AG09319 (cell line): ENCODE measurements around the gene TOR3A.
"Not testable (repeated sequence)": the region's sequence is repeated elsewhere in the genome, so short reads cannot be mapped to it uniquely, and the experiment has no call there.

Source experiments
- DNase-seq: peaks from one replicate; pipeline ENCODE4 v3.0.0-alpha.2; 2010; ENCODE audit warnings: low read depth; ENCODE audit errors: extremely low read depth
- TF ChIP-seq, protein P1 (sequence below): IDR thresholded peaks from 2 replicates; pipeline ENCODE4 v1.5.1; 2011; ENCODE audit warnings: low read depth, mild to moderate bottlenecking, inconsistent platforms, low read length, moderate library complexity

The TOR3A gene, protein sequence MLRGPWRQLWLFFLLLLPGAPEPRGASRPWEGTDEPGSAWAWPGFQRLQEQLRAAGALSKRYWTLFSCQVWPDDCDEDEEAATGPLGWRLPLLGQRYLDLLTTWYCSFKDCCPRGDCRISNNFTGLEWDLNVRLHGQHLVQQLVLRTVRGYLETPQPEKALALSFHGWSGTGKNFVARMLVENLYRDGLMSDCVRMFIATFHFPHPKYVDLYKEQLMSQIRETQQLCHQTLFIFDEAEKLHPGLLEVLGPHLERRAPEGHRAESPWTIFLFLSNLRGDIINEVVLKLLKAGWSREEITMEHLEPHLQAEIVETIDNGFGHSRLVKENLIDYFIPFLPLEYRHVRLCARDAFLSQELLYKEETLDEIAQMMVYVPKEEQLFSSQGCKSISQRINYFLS

DNA sequence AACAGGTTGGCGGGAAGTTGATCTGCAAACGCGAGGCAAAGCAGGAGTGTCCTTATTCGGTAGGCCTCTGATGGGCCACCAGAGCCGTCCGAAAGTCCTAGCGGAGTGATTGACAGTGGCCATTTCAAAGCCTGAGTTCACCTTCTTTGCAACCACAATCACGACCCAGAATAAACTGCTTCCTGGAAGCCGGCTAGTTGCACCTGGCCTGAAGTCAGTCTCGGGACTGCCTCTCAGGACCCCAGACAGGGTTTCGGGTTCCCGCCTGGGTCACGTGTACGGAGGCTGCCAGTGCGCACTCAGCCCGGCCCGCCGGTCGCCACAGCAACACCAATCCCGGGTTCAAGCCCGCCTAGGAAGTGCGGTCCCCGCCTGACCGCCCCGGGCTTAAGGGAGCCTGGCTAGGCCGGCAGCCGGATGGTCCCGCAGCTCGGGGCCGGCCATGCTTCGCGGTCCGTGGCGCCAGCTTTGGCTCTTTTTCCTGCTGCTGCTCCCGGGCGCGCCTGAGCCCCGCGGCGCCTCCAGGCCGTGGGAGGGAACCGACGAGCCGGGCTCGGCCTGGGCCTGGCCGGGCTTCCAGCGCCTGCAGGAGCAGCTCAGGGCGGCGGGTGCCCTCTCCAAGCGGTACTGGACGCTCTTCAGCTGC, at the start of gene TOR3A:
Gene TOR3A, plus strand, starts transcription at position 384 of the 646 bp plus-strand sequence. Its CDS starts 59 bp downstream, at position 443.
- TF ChIP-seq, protein P1, sequence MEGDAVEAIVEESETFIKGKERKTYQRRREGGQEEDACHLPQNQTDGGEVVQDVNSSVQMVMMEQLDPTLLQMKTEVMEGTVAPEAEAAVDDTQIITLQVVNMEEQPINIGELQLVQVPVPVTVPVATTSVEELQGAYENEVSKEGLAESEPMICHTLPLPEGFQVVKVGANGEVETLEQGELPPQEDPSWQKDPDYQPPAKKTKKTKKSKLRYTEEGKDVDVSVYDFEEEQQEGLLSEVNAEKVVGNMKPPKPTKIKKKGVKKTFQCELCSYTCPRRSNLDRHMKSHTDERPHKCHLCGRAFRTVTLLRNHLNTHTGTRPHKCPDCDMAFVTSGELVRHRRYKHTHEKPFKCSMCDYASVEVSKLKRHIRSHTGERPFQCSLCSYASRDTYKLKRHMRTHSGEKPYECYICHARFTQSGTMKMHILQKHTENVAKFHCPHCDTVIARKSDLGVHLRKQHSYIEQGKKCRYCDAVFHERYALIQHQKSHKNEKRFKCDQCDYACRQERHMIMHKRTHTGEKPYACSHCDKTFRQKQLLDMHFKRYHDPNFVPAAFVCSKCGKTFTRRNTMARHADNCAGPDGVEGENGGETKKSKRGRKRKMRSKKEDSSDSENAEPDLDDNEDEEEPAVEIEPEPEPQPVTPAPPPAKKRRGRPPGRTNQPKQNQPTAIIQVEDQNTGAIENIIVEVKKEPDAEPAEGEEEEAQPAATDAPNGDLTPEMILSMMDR, result no peak
- DNase-seq, result peak; percentile 60

DNA sequence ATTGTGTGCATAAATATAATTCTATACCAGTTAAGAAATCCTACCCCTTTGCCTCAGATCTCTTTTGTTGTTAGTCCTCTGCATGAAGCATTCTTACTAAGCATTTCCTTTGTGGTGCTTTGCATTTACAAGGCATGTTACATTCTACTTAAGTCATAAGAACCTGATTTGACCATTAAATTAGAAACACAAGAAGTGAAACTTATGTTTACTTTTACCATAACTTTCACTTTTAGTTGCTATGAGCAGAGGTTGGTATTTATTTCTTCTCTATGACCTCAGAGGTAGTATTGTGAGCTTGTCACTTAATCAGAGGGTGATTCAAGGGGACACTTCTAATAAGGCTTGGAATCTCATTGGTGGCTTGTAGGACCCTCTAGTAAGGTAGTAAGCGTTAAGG, 47.1 kb upstream of the TOR3A start:
- TF ChIP-seq, protein P1, result no peak
- DNase-seq, result peak; percentile 65

DNA sequence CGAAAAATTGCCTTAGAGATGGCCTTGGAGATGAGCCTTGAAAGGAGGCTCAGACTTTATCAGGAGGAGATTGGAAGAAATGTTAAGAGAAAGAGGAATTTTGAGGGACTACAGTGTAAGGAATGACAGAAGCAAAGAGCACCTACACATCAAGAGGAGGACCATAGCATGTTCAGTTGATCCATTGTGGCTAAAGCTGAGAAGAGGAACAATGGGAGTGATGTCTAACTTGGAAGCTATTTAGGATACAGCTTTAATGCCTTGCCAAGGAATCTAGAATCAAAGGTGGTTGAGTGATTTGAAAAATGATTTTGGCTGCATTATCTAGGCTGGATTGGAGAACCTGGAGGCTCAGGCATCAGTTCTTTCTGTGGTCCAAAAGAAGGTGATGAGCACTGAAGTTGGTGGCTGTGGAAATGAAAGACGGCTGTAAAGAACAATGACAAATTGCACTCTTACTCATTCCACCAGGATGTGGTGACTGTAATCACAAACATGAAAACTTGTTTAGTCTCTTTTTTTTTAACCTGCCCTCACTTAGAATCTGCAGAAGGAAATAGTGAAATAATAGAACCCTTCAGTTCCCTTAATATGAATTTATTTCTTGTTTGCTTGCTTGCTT, 44.9 kb upstream of the TOR3A start:
- TF ChIP-seq, protein P1, result no peak

DNA sequence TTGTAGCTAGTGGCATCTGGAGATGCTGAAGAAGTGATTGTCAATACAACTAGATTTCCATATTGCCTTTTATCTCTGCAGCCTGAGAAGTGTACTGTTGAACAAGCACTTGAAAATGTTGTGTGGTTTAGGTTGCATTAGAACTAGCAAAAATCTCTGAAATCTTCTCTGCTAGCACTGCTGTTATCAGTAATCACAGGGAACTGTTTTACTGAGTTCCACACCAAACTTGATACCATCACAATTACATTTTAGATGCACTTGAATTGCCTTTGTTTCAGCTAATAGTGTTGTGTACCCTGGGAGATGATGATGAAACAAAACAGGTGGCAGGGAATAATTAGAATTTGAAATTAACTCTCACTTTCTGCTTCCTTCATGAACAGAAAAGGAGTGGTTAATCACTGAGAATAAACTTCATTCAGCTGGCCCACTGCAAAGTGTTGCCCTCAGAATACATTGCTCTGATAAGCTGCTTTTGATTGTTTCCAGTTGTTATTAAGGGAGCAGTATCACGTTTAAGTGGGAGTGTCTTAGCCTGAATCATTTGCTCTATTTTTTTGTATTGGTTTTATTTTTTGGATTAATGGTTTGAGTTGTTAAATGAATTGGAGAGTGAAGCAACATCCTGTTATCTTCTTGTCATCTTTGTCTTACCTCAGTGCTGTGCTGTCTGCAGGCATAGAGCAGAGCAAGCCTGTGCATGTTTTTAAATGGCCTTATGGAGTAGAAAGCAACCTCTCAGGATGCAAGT, 43.2 kb upstream of the TOR3A start:
- no peak for DNase-seq
- TF ChIP-seq, protein P1, result no peak

More for the DNA sequence above, 44.9 kb upstream of the TOR3A start:
- DNase-seq, result no peak

DNA sequence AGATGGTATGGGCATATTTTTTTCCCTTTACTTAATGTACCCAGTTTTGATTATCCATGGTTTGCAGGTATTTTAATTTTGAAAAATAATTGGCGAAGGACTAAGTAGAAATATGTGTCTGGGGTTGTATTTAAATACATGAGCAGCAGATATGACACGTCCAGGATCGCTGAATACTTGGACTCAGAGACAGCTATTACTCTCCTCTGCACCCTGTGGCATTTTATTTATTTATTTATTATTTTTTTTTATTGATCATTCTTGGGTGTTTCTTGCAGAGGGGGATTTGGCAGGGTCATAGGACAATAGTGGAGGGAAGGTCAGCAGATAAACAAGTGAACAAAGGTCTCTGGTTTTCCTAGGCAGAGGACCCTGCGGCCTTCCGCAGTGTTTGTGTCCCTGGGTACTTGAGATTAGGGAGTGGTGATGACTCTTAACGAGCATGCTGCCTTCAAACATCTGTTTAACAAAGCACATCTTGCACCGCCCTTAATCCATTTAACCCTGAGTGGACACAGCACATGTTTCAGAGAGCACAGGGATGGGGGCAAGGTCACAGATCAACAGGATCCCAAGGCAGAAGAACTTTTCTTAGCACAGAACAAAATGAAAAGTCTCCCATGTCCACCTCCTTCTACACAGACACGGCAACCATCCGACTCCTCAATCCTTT, 42.2 kb upstream of the TOR3A start:
- not testable (repeated sequence) for DNase-seq

DNA sequence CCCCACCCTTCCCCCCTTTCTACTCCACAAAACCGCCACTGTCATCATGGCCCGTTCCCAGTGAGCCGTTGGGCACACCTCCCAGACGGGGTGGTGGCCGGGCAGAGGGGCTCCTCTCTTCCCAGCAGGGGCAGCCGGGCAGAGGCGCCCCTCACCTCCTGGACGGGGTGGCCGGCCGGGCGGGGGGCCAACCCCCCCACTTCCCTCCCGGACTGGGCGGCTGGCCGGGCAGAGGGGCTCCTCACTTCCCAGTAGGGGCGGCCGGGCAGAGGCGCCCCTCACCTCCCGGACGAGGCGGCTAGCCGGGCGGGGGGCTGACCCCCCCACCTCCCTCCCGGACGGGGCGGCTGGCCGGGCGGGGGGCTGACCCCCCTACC, 41.7 kb upstream of the TOR3A start:
- DNase-seq, result not testable (repeated sequence)

DNA sequence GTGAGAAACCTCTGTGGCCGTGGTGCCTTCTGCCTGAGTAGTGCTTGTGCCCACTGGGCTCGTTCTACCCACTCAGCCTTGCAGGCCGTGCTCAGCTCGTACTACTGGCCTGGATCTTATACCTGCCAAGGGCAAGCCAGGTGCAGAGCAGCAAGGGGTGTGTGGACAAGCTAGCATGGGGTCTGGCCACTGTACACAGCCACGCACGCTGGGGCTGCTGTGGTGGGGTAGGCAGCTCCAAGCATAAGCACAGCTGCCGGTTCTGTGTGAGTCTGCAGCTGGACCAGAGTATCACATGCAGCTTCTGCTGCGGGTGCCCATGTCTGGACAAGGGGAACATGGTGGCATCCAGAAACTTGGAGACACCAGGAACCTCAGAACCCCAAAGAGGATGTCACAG, 39.8 kb upstream of the TOR3A start:
- no peak for DNase-seq

More for the DNA sequence above, 39.8 kb upstream of the TOR3A start:
- TF ChIP-seq, protein P1, result no peak
